HCT116 (cell line): Measurements from ENCODE around the gene STH. TPM values are rescaled to one million over a fixed set of nuclear protein-coding genes. Genes with fewer than 3 reads are reported as not detected.

Experiments
- ATAC-seq: fragments of 200-7000 bp; cut with Tn5 transposase; 2 replicates; pipeline ENCODE4 v1.9.1; 2020; ENCODE audit warnings: mild to moderate bottlenecking, moderate library complexity
- BruUV-seq: library from RNA; stranded (reverse); fragments of 400-500 nt; replicated peaks from 2 replicates; lab custom pipeline; 2021; lab: Mats Ljungman, UMichigan
- CTCF ChIA-PET: fragments of 300-600 bp; sonication (Branson Sonifier 250); formaldehyde crosslinking; loops from one replicate; lab custom pipeline; 2021; ENCODE audit warnings: antibody characterized with exemption; lab: Charles Lee
- POLR2A ChIA-PET: fragments of 300-600, 350-600 bp; sonication (Branson Sonifier 250); formaldehyde crosslinking; loops from one replicate; lab custom pipeline; 2021; ENCODE audit warnings: antibody characterized with exemption; lab: Charles Lee
- RAD21 ChIA-PET, 2 experiments: fragments of 300-600 bp; sonication (Branson Sonifier 250); formaldehyde crosslinking; loops; one replicate each; lab custom pipeline; 2023; ENCODE audit warnings: low total read pairs in 2 of 2; ENCODE audit not compliant: uncharacterized antibody in 2 of 2, unreplicated experiment in 2 of 2, low non-redundant PET in 1 of 2; lab: Charles Lee
- DNase-seq: peaks from one replicate; pipeline ENCODE4 v3.0.0-alpha.2; 2010; ENCODE audit warnings: low read depth, low spot score
- H2AFZ ChIP-seq: fragments of 200-600 bp; shearing (Covaris generic), sonication (generic); 2 replicates; pipeline ENCODE4 v1.6.1; 2017; ENCODE audit warnings: low read depth, mixed run types, mixed read lengths, antibody characterized with exemption, low read length; ENCODE audit not compliant: poor library complexity, severe bottlenecking
- H3K27ac ChIP-seq: 2 replicates; pipeline ENCODE4 v1.5.1; 2012; ENCODE audit warnings: low read depth, low read length
- H3K27me3 ChIP-seq: fragments of 200-600 bp; sonication (generic); 2 replicates; pipeline ENCODE4 v1.6.1; 2016; ENCODE audit warnings: mixed run types, low read length, mixed read lengths; ENCODE audit not compliant: insufficient read depth
- H3K36me3 ChIP-seq, 2 experiments: fragments of 200-500 bp in 1 of 2; fragments of 200-600 bp in 1 of 2; sonication (Bioruptor generic) in 1 of 2; sonication (generic) in 1 of 2; 2 replicates each; pipeline versions ENCODE4 v1.5.1 to v1.6.1; 2014 to 2016; ENCODE audit warnings: low read length in 2 of 2, inconsistent platforms in 1 of 2, mixed read lengths in 1 of 2, mixed run types in 1 of 2; ENCODE audit not compliant: insufficient read depth in 2 of 2, control insufficient read depth in 1 of 2
- H3K4me1 ChIP-seq, 2 experiments: fragments of 200-600 bp in 1 of 2; sonication (generic) in 1 of 2; 2 replicates each; pipeline versions ENCODE4 v1.5.1 to v1.6.1; 2012 to 2017; ENCODE audit warnings: low read length in 2 of 2, inconsistent platforms in 1 of 2, mild to moderate bottlenecking in 1 of 2, mixed read lengths in 1 of 2, mixed run types in 1 of 2, moderate library complexity in 1 of 2; ENCODE audit not compliant: insufficient read depth in 2 of 2, control insufficient read depth in 1 of 2
- H3K4me2 ChIP-seq: fragments of 200-600 bp; sonication (generic); 2 replicates; pipeline ENCODE4 v1.6.1; 2017; ENCODE audit warnings: mixed run types, low read length, mixed read lengths
- H3K4me3 ChIP-seq, 2 experiments: fragments of 200-600 bp in 1 of 2; sonication (generic) in 1 of 2; replicated peaks in 1 of 2; 2 replicates each; pipeline ENCODE4 v1.5.1; 2011 to 2016; ENCODE audit warnings: low read length in 2 of 2, control low read depth in 1 of 2, low read depth in 1 of 2, mild to moderate bottlenecking in 1 of 2, mixed read lengths in 1 of 2, mixed run types in 1 of 2
- H3K79me2 ChIP-seq: fragments of 200-600 bp; sonication (generic); 2 replicates; pipeline ENCODE4 v1.6.1; 2017; ENCODE audit warnings: mild to moderate bottlenecking, mixed run types, low read length, moderate library complexity, mixed read lengths; ENCODE audit not compliant: insufficient read depth
- H3K9ac ChIP-seq: fragments of 200-600 bp; sonication (generic); 2 replicates; pipeline ENCODE4 v1.6.1; 2016; ENCODE audit warnings: low read length, mixed read lengths
- H3K9me2 ChIP-seq: fragments of 200-600 bp; sonication (generic), shearing (Covaris generic); 2 replicates; pipeline ENCODE4 v1.6.1; 2017; ENCODE audit warnings: mixed run types, mild to moderate bottlenecking, moderate library complexity; ENCODE audit not compliant: insufficient read depth
- H3K9me3 ChIP-seq, 2 experiments: fragments of 200-500 bp in 1 of 2; fragments of 200-600 bp in 1 of 2; sonication (Bioruptor generic) in 1 of 2; sonication (generic) in 1 of 2; 2 replicates each; pipeline ENCODE4 v1.6.1; 2014 to 2017; ENCODE audit warnings: low read length in 2 of 2, mixed read lengths in 2 of 2, inconsistent platforms in 1 of 2, low read depth in 1 of 2, mild to moderate bottlenecking in 1 of 2, mixed run types in 1 of 2, moderate library complexity in 1 of 2; ENCODE audit not compliant: control insufficient read depth in 1 of 2, insufficient read depth in 1 of 2
- H4K20me1 ChIP-seq: fragments of 200-600 bp; sonication (generic), shearing (Covaris generic); 2 replicates; pipeline ENCODE4 v1.6.1; 2017; ENCODE audit warnings: mixed run types, mild to moderate bottlenecking, moderate library complexity; ENCODE audit not compliant: insufficient read depth
- CBX3 ChIP-seq: IDR thresholded peaks from 2 replicates; pipeline ENCODE4 v1.6.1; 2012; ENCODE audit warnings: low read depth
- CEBPB ChIP-seq: IDR thresholded peaks from 2 replicates; pipeline ENCODE4 v1.6.1; 2012; ENCODE audit warnings: low read depth
- FOSL1 ChIP-seq: IDR thresholded peaks from 2 replicates; pipeline ENCODE4 v1.6.1; 2012; ENCODE audit warnings: low read depth
- POLR2AphosphoS5 ChIP-seq: IDR thresholded peaks from 2 replicates; pipeline ENCODE4 v1.6.1; 2011; ENCODE audit warnings: mild to moderate bottlenecking, low read depth, low read length, moderate library complexity
- RAD21 ChIP-seq: IDR thresholded peaks from 2 replicates; pipeline ENCODE4 v1.6.1; 2012; ENCODE audit warnings: low read depth, mild to moderate bottlenecking
- SIN3A ChIP-seq: IDR thresholded peaks from 2 replicates; pipeline ENCODE4 v1.6.1; 2012; ENCODE audit warnings: low read depth
- SP1 ChIP-seq: IDR thresholded peaks from 2 replicates; pipeline ENCODE4 v1.6.1; 2012; ENCODE audit warnings: low read depth
- SRF ChIP-seq: IDR thresholded peaks from 2 replicates; pipeline ENCODE4 v1.6.1; 2012; ENCODE audit warnings: low read depth
- TCF7L2 ChIP-seq: IDR thresholded peaks from 2 replicates; pipeline ENCODE4 v1.7.0; 2011; ENCODE audit warnings: borderline replicate concordance, inconsistent platforms; ENCODE audit not compliant: insufficient read depth, insufficient read length; ENCODE audit errors: extremely low read depth
- intact Hi-C: fragments of 100-400 bp; cut with micrococcal nuclease; formaldehyde crosslinking; loops from 2 replicates; pipeline ENCODE4 v1.10.0; 2022
- total RNA-seq: library from RNA; stranded (reverse); gene quantifications from one replicate; pipeline ENCODE4 v1.2.1, GENCODE V29; 2021; ENCODE audit not compliant: unreplicated experiment
- TF ChIP-seq, protein P1 (sequence below), 3 experiments: fragments of 200-600 bp in 1 of 3; sonication (generic) in 1 of 3; IDR thresholded peaks in 2 of 3; conservative IDR thresholded peaks in 1 of 3; 2 replicates each; pipeline ENCODE4 v1.5.1; 2012 to 2017; ENCODE audit warnings: low read depth in 2 of 3, low read length in 2 of 3, antibody characterized with exemption in 1 of 3, borderline replicate concordance in 1 of 3, control low read depth in 1 of 3, mild to moderate bottlenecking in 1 of 3, mixed read lengths in 1 of 3, mixed run types in 1 of 3, moderate library complexity in 1 of 3; ENCODE audit not compliant: insufficient read depth in 1 of 3
- TF ChIP-seq, protein P2 (sequence below): IDR thresholded peaks from 2 replicates; pipeline ENCODE4 v1.6.1; 2012; ENCODE audit warnings: low read depth
- TF ChIP-seq, protein P3 (sequence below): IDR thresholded peaks from 2 replicates; pipeline ENCODE4 v1.6.1; 2012

STH gene
- total RNA-seq, 1 experiment from 2014 or later = not detected

DNA sequence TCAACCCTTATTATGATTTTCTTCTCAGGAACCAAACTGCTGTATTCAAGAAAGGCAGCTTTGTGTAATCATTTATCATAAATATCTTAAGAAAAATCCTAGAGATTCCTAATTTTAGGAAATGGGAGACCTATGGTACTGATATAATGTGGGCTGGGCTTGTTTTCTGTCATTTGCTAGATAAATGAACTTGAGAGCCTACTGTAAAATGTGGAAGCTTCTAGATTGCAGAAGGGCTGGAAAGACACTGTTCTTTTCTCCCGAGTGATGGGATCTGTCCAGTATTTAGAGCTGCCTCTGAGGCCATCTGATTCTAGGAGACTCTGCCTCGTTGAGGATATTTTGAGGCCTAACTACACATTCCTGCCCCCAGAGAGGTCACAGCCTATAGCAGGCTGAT is 19.9 kb upstream of the STH start:
- H3K9me2 ChIP-seq = no peaks in the 10 kb centered on the region
- H3K4me2 ChIP-seq = no peak overlapping the region
- intact Hi-C loops = no loop called here
- no peaks in the 10 kb centered on the region for H3K79me2 ChIP-seq
- RAD21 ChIA-PET = no interaction called here
- no peaks in the 10 kb centered on the region for H3K36me3 ChIP-seq
- H4K20me1 ChIP-seq = no peaks in the 10 kb centered on the region
- ATAC-seq (no peak), DNase-seq (no peak)
- H2AFZ ChIP-seq = no peak overlapping the region
- no peak overlapping the region for H3K4me3 ChIP-seq
- H3K27me3 ChIP-seq = no peaks in the 10 kb centered on the region
- H3K4me1 ChIP-seq = no peaks in the 10 kb centered on the region
- H3K27ac ChIP-seq = no peak overlapping the region
- no peaks in the 10 kb centered on the region for H3K9me3 ChIP-seq
- no peak overlapping the region for H3K9ac ChIP-seq
- TF ChIP-seq SP1 (no peak), TCF7L2 (no peak), SIN3A (no peak), FOSL1 (no peak), SRF (no peak), RAD21 (no peak), CEBPB (no peak), POLR2AphosphoS5 (no peak), CBX3 (no peak)
- TF ChIP-seq, protein P1, sequence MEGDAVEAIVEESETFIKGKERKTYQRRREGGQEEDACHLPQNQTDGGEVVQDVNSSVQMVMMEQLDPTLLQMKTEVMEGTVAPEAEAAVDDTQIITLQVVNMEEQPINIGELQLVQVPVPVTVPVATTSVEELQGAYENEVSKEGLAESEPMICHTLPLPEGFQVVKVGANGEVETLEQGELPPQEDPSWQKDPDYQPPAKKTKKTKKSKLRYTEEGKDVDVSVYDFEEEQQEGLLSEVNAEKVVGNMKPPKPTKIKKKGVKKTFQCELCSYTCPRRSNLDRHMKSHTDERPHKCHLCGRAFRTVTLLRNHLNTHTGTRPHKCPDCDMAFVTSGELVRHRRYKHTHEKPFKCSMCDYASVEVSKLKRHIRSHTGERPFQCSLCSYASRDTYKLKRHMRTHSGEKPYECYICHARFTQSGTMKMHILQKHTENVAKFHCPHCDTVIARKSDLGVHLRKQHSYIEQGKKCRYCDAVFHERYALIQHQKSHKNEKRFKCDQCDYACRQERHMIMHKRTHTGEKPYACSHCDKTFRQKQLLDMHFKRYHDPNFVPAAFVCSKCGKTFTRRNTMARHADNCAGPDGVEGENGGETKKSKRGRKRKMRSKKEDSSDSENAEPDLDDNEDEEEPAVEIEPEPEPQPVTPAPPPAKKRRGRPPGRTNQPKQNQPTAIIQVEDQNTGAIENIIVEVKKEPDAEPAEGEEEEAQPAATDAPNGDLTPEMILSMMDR (IDR thresholded peaks at IDR 0.05 in 2 of 3, conservative IDR thresholded peaks at IDR 0.05 in 1 of 3; ENCODE audit: borderline replicate concordance in 1 of 3, insufficient read depth in 1 of 3, low read depth in 2 of 3, low read length in 2 of 3) = no peak
- TF ChIP-seq, protein P2, sequence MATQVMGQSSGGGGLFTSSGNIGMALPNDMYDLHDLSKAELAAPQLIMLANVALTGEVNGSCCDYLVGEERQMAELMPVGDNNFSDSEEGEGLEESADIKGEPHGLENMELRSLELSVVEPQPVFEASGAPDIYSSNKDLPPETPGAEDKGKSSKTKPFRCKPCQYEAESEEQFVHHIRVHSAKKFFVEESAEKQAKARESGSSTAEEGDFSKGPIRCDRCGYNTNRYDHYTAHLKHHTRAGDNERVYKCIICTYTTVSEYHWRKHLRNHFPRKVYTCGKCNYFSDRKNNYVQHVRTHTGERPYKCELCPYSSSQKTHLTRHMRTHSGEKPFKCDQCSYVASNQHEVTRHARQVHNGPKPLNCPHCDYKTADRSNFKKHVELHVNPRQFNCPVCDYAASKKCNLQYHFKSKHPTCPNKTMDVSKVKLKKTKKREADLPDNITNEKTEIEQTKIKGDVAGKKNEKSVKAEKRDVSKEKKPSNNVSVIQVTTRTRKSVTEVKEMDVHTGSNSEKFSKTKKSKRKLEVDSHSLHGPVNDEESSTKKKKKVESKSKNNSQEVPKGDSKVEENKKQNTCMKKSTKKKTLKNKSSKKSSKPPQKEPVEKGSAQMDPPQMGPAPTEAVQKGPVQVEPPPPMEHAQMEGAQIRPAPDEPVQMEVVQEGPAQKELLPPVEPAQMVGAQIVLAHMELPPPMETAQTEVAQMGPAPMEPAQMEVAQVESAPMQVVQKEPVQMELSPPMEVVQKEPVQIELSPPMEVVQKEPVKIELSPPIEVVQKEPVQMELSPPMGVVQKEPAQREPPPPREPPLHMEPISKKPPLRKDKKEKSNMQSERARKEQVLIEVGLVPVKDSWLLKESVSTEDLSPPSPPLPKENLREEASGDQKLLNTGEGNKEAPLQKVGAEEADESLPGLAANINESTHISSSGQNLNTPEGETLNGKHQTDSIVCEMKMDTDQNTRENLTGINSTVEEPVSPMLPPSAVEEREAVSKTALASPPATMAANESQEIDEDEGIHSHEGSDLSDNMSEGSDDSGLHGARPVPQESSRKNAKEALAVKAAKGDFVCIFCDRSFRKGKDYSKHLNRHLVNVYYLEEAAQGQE = no peak
- TF ChIP-seq, protein P3, sequence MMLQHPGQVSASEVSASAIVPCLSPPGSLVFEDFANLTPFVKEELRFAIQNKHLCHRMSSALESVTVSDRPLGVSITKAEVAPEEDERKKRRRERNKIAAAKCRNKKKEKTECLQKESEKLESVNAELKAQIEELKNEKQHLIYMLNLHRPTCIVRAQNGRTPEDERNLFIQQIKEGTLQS = no peak
- POLR2A ChIA-PET = no interaction called here
- no TSS peak for BruUV-seq
- CTCF ChIA-PET = no interaction called here
